ENCODE data around the gene MGLL.

The MGLL gene

GRCh38 chr3:127722091-127722784 lies 100.1 kb downstream of the MGLL start:
- no peak for DNase-seq (ENCODE audit: low spot score)

- DNase-seq (ENCODE audit: low spot score) = no peak
Observed at GRCh38 chr3:127720985-127721935, 101.1 kb downstream of the MGLL start.

- no peak for DNase-seq (ENCODE audit: low spot score)
Observed at GRCh38 chr3:127720161-127720823, 102.0 kb downstream of the MGLL start.

- DNase-seq (ENCODE audit: low spot score) = no peak
Observed at GRCh38 chr3:127719369-127719768, 102.9 kb downstream of the MGLL start.

- no peak for DNase-seq (ENCODE audit: low spot score)
Observed at GRCh38 chr3:127718916-127719290, 103.4 kb downstream of the MGLL start.

GRCh38 chr3:127718245-127718915 lies 103.9 kb downstream of the MGLL start:
- no peak for DNase-seq (ENCODE audit: low spot score)

GRCh38 chr3:127717357-127718244 lies 104.7 kb downstream of the MGLL start:
- DNase-seq (ENCODE audit: low spot score) = no peak

GRCh38 chr3:127716384-127716783 lies 105.9 kb downstream of the MGLL start:
- DNase-seq (ENCODE audit: low spot score) = no peak

GRCh38 chr3:127715532-127715931 lies 106.8 kb downstream of the MGLL start:
- DNase-seq (ENCODE audit: low spot score) = no peak

GRCh38 chr3:127714866-127715265 lies 107.4 kb downstream of the MGLL start:
- DNase-seq (ENCODE audit: low spot score) = no peak

- no peak for DNase-seq (ENCODE audit: low spot score)
Observed at GRCh38 chr3:127714125-127714571, 108.2 kb downstream of the MGLL start.

GRCh38 chr3:127712881-127713771 lies 109.2 kb downstream of the MGLL start:
- DNase-seq (ENCODE audit: low spot score) = no peak

- no peak for DNase-seq (ENCODE audit: low spot score)
Observed at GRCh38 chr3:127712461-127712860, 109.9 kb downstream of the MGLL start.

GRCh38 chr3:127711896-127712295 lies 110.4 kb downstream of the MGLL start:
- no peak for DNase-seq (ENCODE audit: low spot score)

- DNase-seq (ENCODE audit: low spot score) = no peak
Observed at GRCh38 chr3:127711021-127711695, 111.2 kb downstream of the MGLL start.

- DNase-seq (ENCODE audit: low spot score) = no peak
Observed at GRCh38 chr3:127710155-127710941, 112.0 kb downstream of the MGLL start.

GRCh38 chr3:127709320-127710060 lies 112.8 kb downstream of the MGLL start:
- no peak for DNase-seq (ENCODE audit: low spot score)

GRCh38 chr3:127708837-127709236 lies 113.5 kb downstream of the MGLL start:
- no peak for DNase-seq (ENCODE audit: low spot score)

Measured in CD4-positive, alpha-beta T cell treated with Interleukin-6 at 100 ng/mL for 8 hours (primary cell).